ENCODE data around the gene EFCC1.

DNA sequence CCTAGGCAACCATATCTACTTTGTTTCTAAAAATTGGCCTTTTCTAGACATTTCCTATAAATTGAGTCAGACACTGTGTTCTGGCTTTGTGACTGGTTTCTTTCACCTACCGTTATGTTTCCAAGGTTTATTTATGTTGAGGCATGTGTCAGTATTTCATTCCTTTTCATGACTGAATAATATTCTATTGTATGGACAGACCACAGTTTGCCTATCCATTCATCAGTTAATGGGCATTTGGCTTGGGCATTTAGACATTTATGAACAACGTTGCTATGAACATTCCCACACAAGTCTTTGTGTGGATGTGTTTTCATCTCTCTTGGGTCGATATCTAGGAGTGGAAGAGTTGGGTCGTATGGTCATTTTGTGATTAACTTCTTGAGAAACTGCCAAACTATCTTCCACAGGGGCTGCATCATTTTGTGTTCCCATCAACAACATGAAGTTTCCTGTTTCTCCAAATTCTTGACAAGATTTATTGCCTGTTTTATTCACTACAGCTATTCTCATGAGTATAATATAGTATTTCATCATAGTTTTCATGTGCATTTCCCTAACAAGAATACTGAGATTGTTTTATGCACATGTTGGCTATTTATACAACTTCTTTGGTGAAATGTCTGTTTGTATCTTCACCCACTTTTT lies 3.5 kb upstream of the EFCC1 start:
- no peak for TF ChIP-seq POLR2A (IDR thresholded peaks at IDR 0.05)
- TF ChIP-seq, protein P1, sequence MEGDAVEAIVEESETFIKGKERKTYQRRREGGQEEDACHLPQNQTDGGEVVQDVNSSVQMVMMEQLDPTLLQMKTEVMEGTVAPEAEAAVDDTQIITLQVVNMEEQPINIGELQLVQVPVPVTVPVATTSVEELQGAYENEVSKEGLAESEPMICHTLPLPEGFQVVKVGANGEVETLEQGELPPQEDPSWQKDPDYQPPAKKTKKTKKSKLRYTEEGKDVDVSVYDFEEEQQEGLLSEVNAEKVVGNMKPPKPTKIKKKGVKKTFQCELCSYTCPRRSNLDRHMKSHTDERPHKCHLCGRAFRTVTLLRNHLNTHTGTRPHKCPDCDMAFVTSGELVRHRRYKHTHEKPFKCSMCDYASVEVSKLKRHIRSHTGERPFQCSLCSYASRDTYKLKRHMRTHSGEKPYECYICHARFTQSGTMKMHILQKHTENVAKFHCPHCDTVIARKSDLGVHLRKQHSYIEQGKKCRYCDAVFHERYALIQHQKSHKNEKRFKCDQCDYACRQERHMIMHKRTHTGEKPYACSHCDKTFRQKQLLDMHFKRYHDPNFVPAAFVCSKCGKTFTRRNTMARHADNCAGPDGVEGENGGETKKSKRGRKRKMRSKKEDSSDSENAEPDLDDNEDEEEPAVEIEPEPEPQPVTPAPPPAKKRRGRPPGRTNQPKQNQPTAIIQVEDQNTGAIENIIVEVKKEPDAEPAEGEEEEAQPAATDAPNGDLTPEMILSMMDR (IDR thresholded peaks at IDR 0.05), result no peak
